Ovary (tissue), 1 donor: ENCODE data around the gene TECR.
"Not testable (repeated sequence)": the region's sequence is repeated elsewhere in the genome, so short reads cannot be mapped to it uniquely, and the experiment has no call there.

Experiments
- EP300 ChIP-seq: sonication (generic); formaldehyde crosslinking; IDR thresholded peaks from one replicate; pipeline ENCODE4 v1.6.1; 2017; ENCODE audit warnings: antibody characterized with exemption
- POLR2A ChIP-seq: fragments of 450-650 bp; IDR thresholded peaks from one replicate; pipeline ENCODE4 v1.6.1; 2017; ENCODE audit warnings: antibody characterized with exemption, mild to moderate bottlenecking, moderate library complexity

GRCh38 chr19:14584372-14584771, 55.0 kb downstream of the TECR start:
- TF ChIP-seq EP300, POLR2A: not testable (repeated sequence)
